ENCODE data around the gene UNC45A. TPM values are rescaled to one million over a fixed set of nuclear protein-coding genes. Genes with fewer than 3 reads are reported as not detected.
A peak's percentile ranks its signal among the peaks of the same experiment; 100 is the strongest.

UNC45A gene
- total RNA-seq, 1 donor from 2014 or later = 67.0 TPM

GRCh38 chr15:90950676-90951075 lies 15.6 kb downstream of the UNC45A start:
- no peaks in the 10 kb centered on the region for H3K9me3 Mint-ChIP-seq
- H3K27me3 Mint-ChIP-seq = no peaks in the 10 kb centered on the region
- intact Hi-C loops (cut with micrococcal nuclease) = no loop called here
- H3K36me3 Mint-ChIP-seq (ENCODE audit: low read depth) = peaks cover 44% of the 10 kb centered on the region
- H3K27ac Mint-ChIP-seq = no peak overlapping the region
- DNase-seq = no peak
- H3K4me1 Mint-ChIP-seq = peaks cover 5% of the 10 kb centered on the region
- H3K4me3 Mint-ChIP-seq = no peak overlapping the region

- peak overlapping the region; percentile 28 for H3K4me3 Mint-ChIP-seq
- no peaks in the 10 kb centered on the region for H3K9me3 Mint-ChIP-seq
- DNase-seq = no peak
- H3K36me3 Mint-ChIP-seq (ENCODE audit: low read depth) = peaks cover 40% of the 10 kb centered on the region
- H3K4me1 Mint-ChIP-seq = peaks cover 11% of the 10 kb centered on the region
- no peaks in the 10 kb centered on the region for H3K27me3 Mint-ChIP-seq
- intact Hi-C loops (cut with micrococcal nuclease) = no loop called here
- H3K27ac Mint-ChIP-seq = peak overlapping the region; percentile 18
Measured at GRCh38 chr15:90952901-90953677, 18.0 kb downstream of the UNC45A start.

DNA sequence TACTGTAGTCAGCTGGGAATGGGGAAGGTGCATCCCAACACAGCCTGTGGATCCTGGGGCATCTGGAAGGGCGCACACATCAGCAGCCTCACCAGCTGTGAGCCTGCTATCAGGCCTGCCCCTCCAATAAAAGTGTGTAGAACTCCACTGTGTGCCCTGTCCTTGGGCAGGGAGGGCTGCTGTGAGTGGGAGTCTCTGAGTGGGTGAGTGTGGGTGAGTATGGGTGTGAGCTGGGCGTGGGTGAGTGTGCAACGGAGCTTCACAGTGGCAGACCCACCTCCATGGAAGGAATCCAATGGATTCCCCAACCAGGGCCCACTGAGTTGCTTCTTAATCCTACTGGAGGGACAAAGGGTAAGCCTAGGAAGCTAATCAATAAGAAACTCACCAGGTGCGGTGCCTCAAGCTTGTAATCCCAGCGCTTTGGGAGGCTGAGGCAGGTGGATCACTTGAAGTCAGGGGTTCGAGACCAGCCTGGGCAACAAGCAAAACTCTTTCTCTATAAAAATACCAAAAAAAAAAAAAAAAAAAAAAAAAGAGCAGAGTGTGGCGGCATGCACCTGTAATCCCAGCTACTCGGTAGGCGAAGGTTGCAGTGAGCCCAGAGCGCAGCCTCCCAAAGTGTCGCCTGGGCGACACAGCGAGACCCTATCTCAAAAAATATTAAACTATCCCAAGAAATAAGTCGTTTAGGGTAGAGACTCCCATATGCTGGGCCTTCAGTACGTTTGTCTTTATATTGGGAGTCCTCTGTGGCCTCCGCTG lies 19.0 kb downstream of the UNC45A start:
- H3K27me3 Mint-ChIP-seq = no peaks in the 10 kb centered on the region
- peak overlapping the region; percentile 92 for H3K4me3 Mint-ChIP-seq
- H3K4me1 Mint-ChIP-seq = peaks cover 11% of the 10 kb centered on the region
- H3K9me3 Mint-ChIP-seq = no peaks in the 10 kb centered on the region
- intact Hi-C loops (cut with micrococcal nuclease) = loop anchor here (1.0 kb wide), 3 partner anchors 19 to 68 kb away; partner anchors contain the start of genes PRC1, UNC45A and VPS33B
- peaks cover 36% of the 10 kb centered on the region for H3K36me3 Mint-ChIP-seq (ENCODE audit: low read depth)
- no peak for DNase-seq
- peak overlapping the region; percentile 98 for H3K27ac Mint-ChIP-seq

GRCh38 chr15:90954712-90955623 lies 19.9 kb downstream of the UNC45A start, which contains the start of gene RCCD1:
TSS of gene RCCD1 (plus strand) at chr15:90954884. CDS start at chr15:90956735, 1,851 bp downstream.
- intact Hi-C loops (cut with micrococcal nuclease) = loop anchor here (1.0 to 5.0 kb wide), 4 partner anchors 20 to 317 kb away; partner anchors contain the start of genes PRC1, UNC45A and VPS33B
- Mint-ChIP-seq H3K9me3 (no peaks in the 10 kb centered on the region), H3K36me3 (ENCODE audit: low read depth) (peaks cover 40% of the 10 kb centered on the region), H3K27me3 (no peaks in the 10 kb centered on the region), H3K4me1 (peaks cover 15% of the 10 kb centered on the region), H3K27ac (peak within 1 kb of the TSS; percentile 98), H3K4me3 (peak within 1 kb of the TSS; percentile 92)
- DNase-seq = peak; percentile 98

DNA sequence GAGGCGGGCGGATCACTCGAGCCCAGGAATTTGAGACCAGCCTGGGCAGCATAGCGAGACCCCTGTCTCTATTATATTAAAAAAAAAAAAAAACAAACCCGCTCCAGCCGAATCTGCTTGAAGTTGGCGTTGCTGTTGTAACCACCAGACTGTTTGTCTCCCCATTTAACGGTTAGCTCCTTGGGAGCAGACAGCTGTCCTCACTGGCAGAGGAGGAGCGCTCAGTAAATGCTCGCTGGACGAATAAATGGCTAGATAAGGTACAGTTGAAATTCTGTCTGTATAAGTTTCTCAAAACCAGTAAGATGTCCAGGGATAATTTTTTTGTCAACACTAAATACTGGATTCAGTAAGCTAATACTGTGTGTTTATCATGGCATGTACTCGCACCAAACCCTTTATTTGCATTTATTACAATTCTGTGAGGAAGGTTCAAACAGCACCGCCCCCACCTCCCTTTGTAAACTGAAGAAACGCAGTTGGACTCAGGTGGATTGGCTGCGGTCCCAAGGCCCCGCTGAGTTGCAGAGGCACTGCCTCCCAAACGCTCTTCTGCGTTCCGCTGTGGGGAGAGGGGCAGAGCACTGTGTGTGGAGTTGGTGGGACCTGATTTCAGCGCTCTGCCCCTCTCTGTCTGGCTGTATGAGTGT lies 20.7 kb downstream of the UNC45A start:
- H3K4me3 Mint-ChIP-seq = peak overlapping the region; percentile 92
- no peak for DNase-seq
- peaks cover 39% of the 10 kb centered on the region for H3K36me3 Mint-ChIP-seq (ENCODE audit: low read depth)
- peaks cover 15% of the 10 kb centered on the region for H3K4me1 Mint-ChIP-seq
- H3K27ac Mint-ChIP-seq = peak overlapping the region; percentile 98
- intact Hi-C loops (cut with micrococcal nuclease) = loop anchor here (1.0 to 5.0 kb wide), 2 partner anchors 95 to 317 kb away; no protein-coding TSS in a partner anchor
- no peaks in the 10 kb centered on the region for H3K27me3 Mint-ChIP-seq
- no peaks in the 10 kb centered on the region for H3K9me3 Mint-ChIP-seq

DNA sequence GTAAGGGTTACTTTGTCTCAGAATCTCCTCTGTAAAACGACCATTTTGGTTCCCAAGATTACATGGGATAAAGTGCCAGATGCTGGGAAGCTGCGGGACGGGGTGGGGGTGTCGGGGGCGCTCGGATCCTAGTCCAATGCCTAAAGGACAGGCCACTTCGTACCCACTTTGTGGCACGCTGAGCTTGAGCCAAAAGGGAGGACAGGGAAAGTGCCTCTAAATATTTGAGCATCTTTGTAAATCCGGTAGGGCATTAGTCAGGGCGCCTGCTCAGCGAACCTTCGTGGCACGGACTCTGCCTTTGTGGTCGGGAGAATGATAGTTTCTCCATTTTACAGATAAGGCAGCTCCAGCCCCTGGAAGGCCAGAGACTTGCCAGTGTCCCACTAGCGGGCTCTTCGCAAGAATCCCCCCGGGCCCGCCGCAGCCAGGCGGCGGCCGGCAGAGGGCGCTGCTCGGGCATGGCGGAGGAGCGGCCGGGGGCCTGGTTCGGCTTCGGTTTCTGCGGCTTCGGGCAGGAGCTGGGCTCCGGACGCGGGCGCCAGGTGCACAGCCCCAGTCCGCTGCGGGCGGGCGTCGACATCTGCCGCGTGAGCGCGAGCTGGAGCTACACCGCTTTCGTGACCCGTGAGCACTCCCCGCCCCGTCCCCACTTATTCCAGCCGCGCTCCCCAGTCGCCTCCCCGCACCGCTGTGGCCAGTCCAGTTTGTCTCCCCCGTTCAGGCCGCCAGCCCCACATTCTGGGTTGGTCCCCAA lies 21.4 kb downstream of the UNC45A start:
- Mint-ChIP-seq H3K4me1 (peaks cover 15% of the 10 kb centered on the region), H3K36me3 (ENCODE audit: low read depth) (peaks cover 44% of the 10 kb centered on the region), H3K4me3 (peak overlapping the region; percentile 92), H3K9me3 (no peaks in the 10 kb centered on the region), H3K27me3 (no peaks in the 10 kb centered on the region), H3K27ac (peak overlapping the region; percentile 85)
- peak; percentile 88 for DNase-seq
- intact Hi-C loops (cut with micrococcal nuclease) = loop anchor here (1.0 to 5.0 kb wide), 2 partner anchors 94 to 316 kb away; no protein-coding TSS in a partner anchor

DNA sequence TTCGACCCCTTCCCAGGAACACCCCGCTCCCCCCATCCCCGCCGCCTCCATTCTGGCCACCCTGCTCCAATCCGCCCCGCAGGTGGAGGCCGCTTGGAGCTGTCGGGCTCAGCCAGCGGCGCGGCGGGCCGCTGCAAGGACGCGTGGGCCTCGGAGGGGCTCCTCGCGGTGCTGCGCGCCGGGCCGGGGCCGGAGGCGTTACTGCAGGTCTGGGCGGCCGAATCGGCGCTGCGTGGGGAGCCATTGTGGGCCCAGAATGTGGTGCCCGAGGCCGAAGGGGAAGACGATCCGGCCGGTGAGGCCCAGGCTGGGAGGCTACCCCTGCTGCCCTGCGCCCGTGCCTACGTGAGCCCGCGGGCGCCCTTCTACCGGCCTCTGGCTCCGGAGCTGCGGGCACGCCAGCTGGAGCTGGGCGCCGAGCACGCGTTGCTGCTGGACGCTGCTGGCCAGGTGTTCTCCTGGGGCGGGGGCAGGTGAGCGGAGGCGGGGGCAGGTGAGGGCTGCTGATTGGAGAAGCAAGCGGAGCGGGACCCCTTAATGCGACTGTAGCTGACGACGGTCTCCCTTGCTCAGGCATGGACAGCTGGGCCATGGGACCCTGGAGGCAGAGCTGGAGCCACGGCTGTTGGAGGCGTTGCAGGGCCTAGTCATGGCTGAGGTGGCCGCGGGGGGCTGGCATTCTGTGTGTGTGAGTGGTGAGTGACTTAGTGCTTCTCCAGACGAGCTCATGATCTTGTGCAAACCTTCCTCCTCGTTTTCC lies 22.1 kb downstream of the UNC45A start:
- H3K27me3 Mint-ChIP-seq = no peaks in the 10 kb centered on the region
- H3K36me3 Mint-ChIP-seq (ENCODE audit: low read depth) = peaks cover 41% of the 10 kb centered on the region
- H3K27ac Mint-ChIP-seq = peak overlapping the region; percentile 23
- H3K4me3 Mint-ChIP-seq = peak overlapping the region; percentile 92
- intact Hi-C loops (cut with micrococcal nuclease) = loop anchor here (5.0 kb wide), 1 partner anchor 315 kb away; no protein-coding TSS in a partner anchor
- peaks cover 15% of the 10 kb centered on the region for H3K4me1 Mint-ChIP-seq
- DNase-seq = no peak
- no peaks in the 10 kb centered on the region for H3K9me3 Mint-ChIP-seq

- DNase-seq = no peak
- peak overlapping the region; percentile 23 for H3K27ac Mint-ChIP-seq
- no peaks in the 10 kb centered on the region for H3K9me3 Mint-ChIP-seq
- peak overlapping the region; percentile 66 for H3K4me3 Mint-ChIP-seq
- peaks cover 14% of the 10 kb centered on the region for H3K4me1 Mint-ChIP-seq
- intact Hi-C loops (cut with micrococcal nuclease) = loop anchor here (5.0 kb wide), 1 partner anchor 315 kb away; no protein-coding TSS in a partner anchor
- peaks cover 41% of the 10 kb centered on the region for H3K36me3 Mint-ChIP-seq (ENCODE audit: low read depth)
- no peaks in the 10 kb centered on the region for H3K27me3 Mint-ChIP-seq
Measured at GRCh38 chr15:90957791-90958190, 22.7 kb downstream of the UNC45A start.

DNA sequence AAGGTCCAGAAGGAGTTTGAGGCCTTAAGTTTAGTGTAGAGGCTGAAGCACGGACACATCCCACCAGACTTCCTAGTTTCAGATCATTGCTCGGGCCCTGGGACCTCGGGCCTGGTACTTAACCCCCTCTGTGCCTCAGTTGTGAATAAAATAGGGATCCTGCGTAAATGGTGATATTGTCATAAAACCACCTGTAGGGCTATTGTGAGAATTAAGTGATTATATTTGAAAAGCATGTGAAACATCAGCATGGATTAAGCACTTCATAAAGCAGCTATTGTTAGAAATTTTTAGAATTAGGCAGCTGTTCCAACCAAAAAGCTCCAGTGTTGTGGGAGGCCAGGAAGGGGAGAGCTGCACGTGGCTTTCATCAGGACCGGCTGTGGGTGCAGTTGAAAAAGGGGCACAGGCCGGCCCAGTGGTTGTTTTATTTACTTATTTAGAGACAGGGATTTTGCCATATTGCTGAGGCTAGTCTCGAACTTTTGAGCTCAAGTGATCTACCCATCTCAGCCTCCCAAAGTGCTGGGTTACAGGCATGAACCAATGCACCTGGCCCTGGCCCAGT lies 24.0 kb downstream of the UNC45A start:
- DNase-seq = no peak
- Mint-ChIP-seq H3K9me3 (no peaks in the 10 kb centered on the region), H3K4me1 (peaks cover 16% of the 10 kb centered on the region), H3K27ac (no peak overlapping the region), H3K27me3 (no peaks in the 10 kb centered on the region), H3K4me3 (no peak overlapping the region), H3K36me3 (ENCODE audit: low read depth) (peaks cover 42% of the 10 kb centered on the region)
- intact Hi-C loops (cut with micrococcal nuclease) = loop anchor here (1.0 to 5.0 kb wide), 2 partner anchors 59 to 313 kb away; no protein-coding TSS in a partner anchor

- peaks cover 41% of the 10 kb centered on the region for H3K36me3 Mint-ChIP-seq (ENCODE audit: low read depth)
- H3K4me1 Mint-ChIP-seq = peaks cover 15% of the 10 kb centered on the region
- H3K27ac Mint-ChIP-seq = no peak overlapping the region
- H3K4me3 Mint-ChIP-seq = no peak overlapping the region
- H3K27me3 Mint-ChIP-seq = no peaks in the 10 kb centered on the region
- intact Hi-C loops (cut with micrococcal nuclease) = loop anchor here (1.0 to 5.0 kb wide), 2 partner anchors 58 to 312 kb away; no protein-coding TSS in a partner anchor
- DNase-seq = no peak
- no peaks in the 10 kb centered on the region for H3K9me3 Mint-ChIP-seq
Measured at GRCh38 chr15:90959894-90960293, 24.8 kb downstream of the UNC45A start.

DNA sequence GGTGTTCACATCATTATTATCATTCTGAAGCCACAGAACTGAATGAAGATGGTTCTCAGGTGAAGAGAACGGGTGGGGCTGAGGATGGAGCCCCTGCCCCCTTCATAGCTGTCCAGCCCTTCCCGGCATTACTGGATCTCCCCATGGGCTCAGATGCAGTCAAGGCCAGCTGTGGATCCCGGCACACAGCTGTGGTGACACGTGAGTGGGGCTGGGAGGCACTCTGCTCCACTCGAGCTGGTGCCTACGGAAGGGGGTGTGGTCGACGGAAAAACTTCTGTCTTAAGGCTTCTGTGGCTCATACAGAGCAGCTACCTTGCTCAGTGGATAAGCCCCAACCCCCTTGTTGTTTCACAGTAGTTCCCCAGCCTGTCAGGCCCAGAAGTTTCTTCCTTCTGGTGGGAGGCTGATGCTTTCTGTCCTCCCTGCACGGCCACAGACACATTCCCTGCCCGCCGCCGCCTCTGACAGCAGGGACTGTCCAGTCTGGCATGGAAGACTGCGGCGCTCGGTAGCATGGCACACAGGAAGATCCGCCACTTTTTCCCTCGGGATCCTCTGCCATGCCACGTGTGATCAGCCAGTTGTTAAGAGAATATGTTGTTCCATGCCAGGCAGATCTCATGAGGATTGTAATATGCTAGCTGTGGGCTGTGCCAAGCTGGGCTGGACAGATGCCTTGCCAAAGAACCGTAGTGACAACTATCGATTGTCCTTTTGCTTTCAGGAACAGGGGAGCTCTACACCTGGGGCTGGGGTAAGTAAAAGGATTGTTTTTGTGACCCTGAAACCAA lies 25.4 kb downstream of the UNC45A start:
- H3K9me3 Mint-ChIP-seq = no peaks in the 10 kb centered on the region
- intact Hi-C loops (cut with micrococcal nuclease) = no loop called here
- H3K27me3 Mint-ChIP-seq = no peaks in the 10 kb centered on the region
- H3K36me3 Mint-ChIP-seq (ENCODE audit: low read depth) = peaks cover 47% of the 10 kb centered on the region
- no peak for DNase-seq
- H3K4me3 Mint-ChIP-seq = no peak overlapping the region
- H3K4me1 Mint-ChIP-seq = peaks cover 15% of the 10 kb centered on the region
- peak overlapping the region; percentile 19 for H3K27ac Mint-ChIP-seq
